HG02981 (cell line): Measurements from ENCODE around the gene DDX18.

Experiments
- ATAC-seq: cut with Tn5 transposase; IDR thresholded peaks from one replicate; pipeline ENCODE4 v1.9.1; 2021; ENCODE audit warnings: mild to moderate bottlenecking, moderate library complexity; ENCODE audit not compliant: unreplicated experiment

DDX18 gene

DNA sequence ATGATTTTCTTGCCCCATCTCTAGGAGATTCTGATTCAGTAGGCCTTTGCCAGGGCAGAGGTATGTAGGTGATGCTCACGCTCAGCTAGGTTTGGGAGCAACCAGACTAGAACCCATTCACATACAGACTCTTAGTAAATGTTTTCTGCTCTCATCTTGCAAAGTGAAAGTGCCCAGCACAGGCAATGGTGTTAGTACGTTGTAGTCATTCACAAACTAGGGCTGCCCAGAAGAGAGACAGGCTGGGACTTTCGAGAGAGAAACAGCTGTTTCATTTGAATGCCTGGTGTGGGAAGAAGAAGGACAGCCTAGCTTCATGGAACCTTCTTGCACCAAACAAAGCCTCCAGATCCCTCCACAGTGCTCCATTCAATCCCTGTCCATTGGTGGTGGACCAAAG lies 19.4 kb downstream of the DDX18 start:
- ATAC-seq: peak; percentile 29

- ATAC-seq: no peak
Observed at GRCh38 chr2:117834992-117835391, 20.5 kb downstream of the DDX18 start.

GRCh38 chr2:117835990-117836760 lies 21.7 kb downstream of the DDX18 start:
- peak; percentile 96 for ATAC-seq

DNA sequence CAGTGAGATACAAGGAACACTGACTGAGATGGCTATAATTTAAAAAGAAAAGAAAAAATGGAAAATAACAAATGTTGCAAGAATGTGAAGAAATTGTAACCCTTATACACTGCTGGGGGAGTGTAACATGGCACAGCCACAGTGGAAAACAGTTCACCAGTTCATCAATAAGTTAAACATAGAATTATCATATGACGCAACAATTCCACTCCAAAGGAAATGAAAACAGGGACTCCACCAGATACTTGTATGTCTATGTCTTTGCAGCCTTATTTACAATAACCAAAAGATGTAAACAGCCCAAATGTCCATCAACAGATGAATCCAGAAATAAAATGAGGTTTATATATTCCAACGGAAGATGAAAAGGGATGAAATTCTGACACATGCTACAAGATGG lies 30.8 kb downstream of the DDX18 start:
- no peak for ATAC-seq

DNA sequence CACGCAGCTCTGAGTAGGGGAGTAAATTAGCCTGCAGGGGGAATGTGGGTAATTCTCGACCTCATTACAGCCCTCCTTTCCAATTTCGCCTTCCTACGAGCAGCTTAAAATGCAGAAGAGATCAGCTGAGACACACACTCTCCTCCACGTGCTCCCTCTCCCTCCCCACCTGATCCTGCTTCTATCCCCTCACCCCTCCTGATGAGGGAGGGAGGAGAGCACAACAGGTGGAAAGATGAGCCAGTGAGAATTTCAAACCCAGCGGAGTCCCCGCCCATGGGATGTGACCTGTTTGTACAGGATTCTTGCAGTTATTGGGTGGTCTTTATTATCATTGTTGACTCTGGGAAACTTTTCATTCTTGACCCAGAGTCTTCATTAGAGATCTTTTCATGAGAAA lies 35.5 kb downstream of the DDX18 start:
- no peak for ATAC-seq

- ATAC-seq: no peak
Observed at GRCh38 chr2:117850461-117850860, 36.0 kb downstream of the DDX18 start.

DNA sequence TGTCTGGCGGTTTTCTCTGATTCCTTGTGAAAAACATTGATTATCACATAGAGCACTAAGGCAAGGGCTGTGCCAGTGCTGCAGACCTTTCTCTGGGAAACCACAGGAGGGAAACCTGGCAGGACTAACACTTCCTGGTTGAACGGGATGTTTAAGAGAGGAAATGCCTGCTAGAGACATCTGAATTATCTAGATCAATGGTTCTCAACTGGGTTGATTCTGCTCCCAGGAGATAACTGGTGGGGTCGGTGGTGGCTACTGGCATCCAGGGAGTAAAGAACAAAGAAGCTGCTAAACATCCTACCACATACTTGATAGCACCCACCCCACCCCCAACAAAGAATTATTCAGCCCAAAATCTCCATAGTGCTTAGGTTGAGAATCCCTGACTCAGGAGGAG lies 37.5 kb downstream of the DDX18 start:
- no peak for ATAC-seq

GRCh38 chr2:117853316-117853715 lies 38.8 kb downstream of the DDX18 start:
- ATAC-seq: no peak

- ATAC-seq: no peak
Observed at GRCh38 chr2:117853873-117854272, 39.4 kb downstream of the DDX18 start.

GRCh38 chr2:117854610-117855009 lies 40.1 kb downstream of the DDX18 start:
- ATAC-seq: no peak

DNA sequence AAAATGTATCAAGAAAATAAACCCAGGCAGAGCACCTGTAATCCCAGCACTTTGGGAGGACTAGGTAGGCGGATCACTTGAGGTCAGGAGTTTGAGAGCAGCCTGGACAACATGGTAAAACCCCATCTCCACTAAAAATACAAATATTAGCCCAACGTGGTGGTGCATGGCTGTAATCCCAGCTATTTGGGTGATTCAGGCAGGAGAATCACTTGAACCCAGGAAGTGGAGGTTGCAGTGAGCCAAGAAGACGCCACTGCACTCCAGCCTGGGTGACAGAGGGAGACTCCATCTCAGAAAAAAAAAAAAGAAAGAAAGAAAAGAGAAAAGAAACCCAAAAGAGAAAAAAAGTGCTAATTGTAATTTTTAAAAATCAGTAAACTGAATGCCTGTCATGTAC lies 41.4 kb downstream of the DDX18 start:
- no peak for ATAC-seq

DNA sequence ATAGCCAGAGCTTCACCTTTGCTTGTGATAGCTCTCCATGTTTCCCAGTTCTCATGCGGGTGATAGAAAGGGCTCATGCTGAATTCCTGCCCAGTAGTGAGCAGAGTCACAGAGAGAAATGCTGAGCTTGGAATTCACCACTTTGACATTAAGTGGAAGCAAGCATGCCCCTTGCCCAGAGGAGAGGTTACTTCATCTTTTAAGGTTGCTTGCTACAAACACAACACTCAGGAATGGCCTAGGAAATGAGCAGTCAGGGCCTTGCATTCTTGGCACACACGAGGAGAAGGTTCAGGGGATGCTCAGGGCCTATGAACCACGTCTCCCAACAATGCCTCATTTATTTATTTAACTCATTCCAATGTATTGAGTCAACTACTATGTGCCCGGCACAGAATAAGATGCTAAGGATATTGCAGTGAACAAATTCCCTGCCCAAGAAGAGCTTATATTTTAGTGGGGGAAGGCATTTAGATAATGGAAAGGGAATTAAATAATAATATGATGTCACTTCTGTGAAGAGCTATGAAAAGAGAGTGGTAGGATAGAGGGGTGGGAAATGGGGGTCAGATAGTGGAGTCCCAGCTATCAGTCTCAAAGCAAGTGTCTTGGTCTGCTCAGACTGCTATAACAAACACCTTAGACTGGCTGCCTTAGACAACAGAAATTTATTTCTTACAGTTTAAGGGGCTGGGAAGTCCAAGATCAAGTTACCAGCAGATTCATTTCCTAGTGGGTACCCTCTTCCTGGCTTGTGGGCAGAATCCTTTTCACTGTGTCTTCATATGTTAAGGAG lies 42.1 kb downstream of the DDX18 start:
- no peak for ATAC-seq

DNA sequence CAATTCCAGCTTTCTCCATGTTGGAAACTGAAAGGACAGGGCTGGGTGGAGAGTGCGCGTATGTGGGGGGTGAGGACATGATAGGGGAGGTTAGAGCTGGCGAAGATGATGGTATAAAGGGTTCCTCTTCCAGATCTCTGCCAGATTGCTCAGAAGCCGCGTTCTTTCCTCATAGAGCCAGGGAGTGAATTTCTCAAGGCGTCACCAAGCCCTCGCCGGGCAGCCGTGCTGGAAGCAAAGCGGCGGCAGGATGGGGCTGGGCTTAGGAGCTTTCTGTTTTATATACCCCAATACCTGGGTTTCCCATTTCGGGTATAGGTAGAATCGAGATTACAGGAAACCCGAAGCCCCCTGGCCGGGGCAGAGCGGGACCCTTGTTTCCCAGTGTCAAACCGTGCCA lies 43.8 kb downstream of the DDX18 start:
- ATAC-seq: no peak

GRCh38 chr2:117858892-117859531 lies 44.5 kb downstream of the DDX18 start:
- no peak for ATAC-seq

- ATAC-seq: no peak
Observed at GRCh38 chr2:117859532-117859911, 45.0 kb downstream of the DDX18 start.

DNA sequence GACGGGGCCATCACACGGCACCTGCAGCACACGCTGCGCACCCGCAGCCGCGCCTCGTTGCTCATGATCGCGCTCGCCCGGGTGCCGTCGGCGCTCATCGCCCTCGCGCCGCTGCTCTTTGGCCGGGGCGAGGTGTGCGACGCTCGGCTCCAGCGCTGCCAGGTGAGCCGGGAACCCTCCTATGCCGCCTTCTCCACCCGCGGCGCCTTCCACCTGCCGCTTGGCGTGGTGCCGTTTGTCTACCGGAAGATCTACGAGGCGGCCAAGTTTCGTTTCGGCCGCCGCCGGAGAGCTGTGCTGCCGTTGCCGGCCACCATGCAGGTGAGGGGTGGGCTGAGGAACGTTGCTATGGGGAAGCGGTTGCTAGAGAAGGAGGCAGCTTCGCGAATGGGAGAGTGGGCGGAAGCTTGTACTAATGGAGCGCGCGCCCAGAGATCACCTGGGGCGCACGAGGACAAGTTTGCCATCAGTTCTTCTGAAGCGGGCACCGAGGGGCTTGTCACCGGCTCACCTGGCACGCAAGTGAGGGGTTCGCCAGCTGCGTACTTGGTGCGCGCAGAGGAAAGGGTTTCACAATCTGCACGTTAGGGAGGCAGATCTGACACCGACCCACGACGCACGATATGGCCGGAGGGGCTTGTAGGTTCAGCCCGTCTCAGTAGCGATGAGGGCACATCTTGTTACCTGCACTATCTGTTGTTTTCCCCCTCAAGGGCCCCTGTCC lies 45.6 kb downstream of the DDX18 start:
- ATAC-seq: no peak

DNA sequence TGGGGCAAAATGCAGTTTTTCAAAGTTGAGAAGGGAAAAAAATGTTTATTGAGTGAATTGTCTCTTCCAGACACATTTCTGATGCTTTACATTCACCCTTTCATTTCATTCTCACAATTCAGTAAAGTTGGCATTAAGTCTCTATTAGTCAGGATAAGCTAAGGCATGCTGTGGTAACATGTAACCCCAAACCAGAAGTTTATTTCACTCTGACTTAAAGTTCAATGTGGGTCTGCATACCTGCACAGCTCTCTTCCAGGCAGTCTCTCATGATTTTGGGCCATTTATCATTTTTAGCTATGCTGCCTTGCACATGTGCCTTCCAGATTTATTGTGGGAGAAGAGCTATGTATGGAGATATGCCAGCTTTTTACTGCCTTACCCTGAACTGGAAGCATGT lies 48.0 kb downstream of the DDX18 start:
- ATAC-seq: no peak

- ATAC-seq: no peak
Observed at GRCh38 chr2:117875786-117876185, 61.3 kb downstream of the DDX18 start.

DNA sequence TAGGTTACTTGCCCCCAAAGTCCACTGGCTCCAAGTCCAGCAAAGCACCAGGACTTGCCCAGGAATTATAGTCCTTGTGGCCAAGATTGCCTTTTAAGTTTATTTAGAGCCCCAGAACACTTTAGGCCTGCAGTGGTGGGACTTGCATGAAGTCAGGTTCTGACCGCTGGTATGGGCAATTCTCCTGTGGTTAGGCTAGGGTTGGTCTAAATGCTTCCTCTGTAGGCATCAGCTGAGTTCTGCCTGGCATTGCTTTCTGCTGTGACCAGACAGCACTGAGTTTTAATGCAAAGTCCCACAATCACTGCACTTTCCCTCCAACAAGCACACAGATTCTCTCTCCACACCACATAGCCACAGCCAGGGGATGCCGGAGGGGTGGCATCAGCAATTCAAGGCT lies 64.5 kb downstream of the DDX18 start:
- no peak for ATAC-seq
